H54 (cell line): ENCODE data around the gene CCL20.
"Not testable (repeated sequence)": the region's sequence is repeated elsewhere in the genome, so short reads cannot be mapped to it uniquely, and the experiment has no call there.

ENCODE experiments used
- DNase-seq: peaks from one replicate; pipeline ENCODE4 v3.0.0; 2011; ENCODE audit warnings: low spot score, mixed read lengths; ENCODE audit not compliant: insufficient read length
- FAIRE-seq: peaks from 3 replicates; lab custom pipeline; 2011; peaks lifted over from hg19 to GRCh38; lab: Jason Lieb, UNC
- POLR2A ChIP-seq: IDR thresholded peaks from 2 replicates; pipeline ENCODE4 v1.6.1; 2011; ENCODE audit warnings: low read depth, mild to moderate bottlenecking, low read length

CCL20 gene

GRCh38 chr2:227785293-227785692 is 28.3 kb upstream of the CCL20 start:
- no peak for DNase-seq
- FAIRE-seq: no peak
- TF ChIP-seq POLR2A: no peak

- DNase-seq: no peak
Measured at GRCh38 chr2:227788561-227789018, 25.1 kb upstream of the CCL20 start.

GRCh38 chr2:227789803-227790202 is 23.8 kb upstream of the CCL20 start:
- FAIRE-seq (peak; percentile 79), DNase-seq (no peak)
- TF ChIP-seq POLR2A: no peak

More at GRCh38 chr2:227788561-227789018, 25.1 kb upstream of the CCL20 start:
- peak; percentile 43 for FAIRE-seq
- no peak for TF ChIP-seq POLR2A

- TF ChIP-seq POLR2A: no peak
- FAIRE-seq (peak; percentile 72), DNase-seq (no peak)
Measured at GRCh38 chr2:227793148-227793712, 20.4 kb upstream of the CCL20 start.

GRCh38 chr2:227796045-227796711 is 17.5 kb upstream of the CCL20 start:
- TF ChIP-seq POLR2A: no peak
- FAIRE-seq: peak; percentile 30
- no peak for DNase-seq

GRCh38 chr2:227796768-227797167 is 16.9 kb upstream of the CCL20 start:
- FAIRE-seq, DNase-seq: not testable (repeated sequence)

GRCh38 chr2:227799202-227799601 is 14.4 kb upstream of the CCL20 start:
- no peak for TF ChIP-seq POLR2A
- DNase-seq (no peak), FAIRE-seq (no peak)

- no peak for FAIRE-seq
- no peak for DNase-seq
- TF ChIP-seq POLR2A: no peak
Measured at GRCh38 chr2:227802882-227803281, 10.8 kb upstream of the CCL20 start.

GRCh38 chr2:227804975-227805374 is 8.7 kb upstream of the CCL20 start:
- DNase-seq: no peak
- peak; percentile 55 for FAIRE-seq
- TF ChIP-seq POLR2A: no peak

- no peak for FAIRE-seq
- no peak for DNase-seq
- no peak for TF ChIP-seq POLR2A
Measured at GRCh38 chr2:227805578-227805977, 8.1 kb upstream of the CCL20 start.

GRCh38 chr2:227808936-227809335 is 4.7 kb upstream of the CCL20 start:
- FAIRE-seq (no peak), DNase-seq (no peak)
- no peak for TF ChIP-seq POLR2A

GRCh38 chr2:227812001-227812400 is 1.6 kb upstream of the CCL20 start:
- FAIRE-seq: peak; percentile 41
- no peak for DNase-seq
- no peak for TF ChIP-seq POLR2A

- TF ChIP-seq POLR2A: no peak
Measured at GRCh38 chr2:227813229-227813561, 447 bp upstream of the CCL20 start.

GRCh38 chr2:227815066-227815465 is 1.4 kb downstream of the CCL20 start:
- TF ChIP-seq POLR2A: no peak
- DNase-seq (no peak), FAIRE-seq (no peak)

More at GRCh38 chr2:227813229-227813561, 447 bp upstream of the CCL20 start:
- DNase-seq (no peak), FAIRE-seq (peak; percentile 23)
